Measurements from ENCODE around the gene ZNG1F. TPM values are rescaled to one million over a fixed set of nuclear protein-coding genes. Genes with fewer than 3 reads are reported as not detected.
"Not testable (repeated sequence)": the region's sequence is repeated elsewhere in the genome, so short reads cannot be mapped to it uniquely, and the experiment has no call there.

ZNG1F gene
- total RNA-seq, 1 experiment from 2014 or later, result 6.9 TPM

- H3K9ac ChIP-seq (ENCODE audit: low read length); H3K27me3 ChIP-seq (ENCODE audit: low read length); H3K9me3 ChIP-seq (ENCODE audit: low read length); H4K20me1 ChIP-seq (ENCODE audit: low read length); H3F3A ChIP-seq (ENCODE audit: low read length, unreplicated experiment); H3K79me2 ChIP-seq (ENCODE audit: low read length); H3K36me3 ChIP-seq (ENCODE audit: low read depth, low read length); CTCF ChIA-PET; ATAC-seq; H3K27ac ChIP-seq (ENCODE audit: low read length); H2AFZ ChIP-seq (ENCODE audit: low read length); H3K4me2 ChIP-seq (ENCODE audit: low read length); H3K4me3 ChIP-seq (ENCODE audit: low read length); intact Hi-C loops (cut with micrococcal nuclease); H3K9me2 ChIP-seq (replicated peaks; ENCODE audit: low read length); H3K4me1 ChIP-seq (ENCODE audit: insufficient read depth, low read length); BruUV-seq (replicated peaks); POLR2A ChIA-PET (ENCODE audit: unreplicated experiment): not testable (repeated sequence)
- DNase-seq, result peak; percentile 7
These were observed 78.2 kb downstream of the ZNG1F start for GRCh38 chr9:41110913-41111312.

GRCh38 chr9:41109253-41109652, 79.9 kb downstream of the ZNG1F start:
- H3K27me3 ChIP-seq (ENCODE audit: low read length); H3K9me2 ChIP-seq (replicated peaks; ENCODE audit: low read length); H3F3A ChIP-seq (ENCODE audit: low read length, unreplicated experiment); ATAC-seq; CTCF ChIA-PET; H4K20me1 ChIP-seq (ENCODE audit: low read length); H3K9me3 ChIP-seq (ENCODE audit: low read length); H2AFZ ChIP-seq (ENCODE audit: low read length); BruUV-seq (replicated peaks); H3K4me1 ChIP-seq (ENCODE audit: insufficient read depth, low read length); DNase-seq; H3K27ac ChIP-seq (ENCODE audit: low read length); H3K4me3 ChIP-seq (ENCODE audit: low read length); H3K9ac ChIP-seq (ENCODE audit: low read length); H3K36me3 ChIP-seq (ENCODE audit: low read depth, low read length); H3K79me2 ChIP-seq (ENCODE audit: low read length); H3K4me2 ChIP-seq (ENCODE audit: low read length); intact Hi-C loops (cut with micrococcal nuclease); POLR2A ChIA-PET (ENCODE audit: unreplicated experiment): not testable (repeated sequence)

GRCh38 chr9:41108816-41109215, 80.3 kb downstream of the ZNG1F start:
- H3K4me2 ChIP-seq (ENCODE audit: low read length); H3K79me2 ChIP-seq (ENCODE audit: low read length); H3K4me1 ChIP-seq (ENCODE audit: insufficient read depth, low read length); H3K27me3 ChIP-seq (ENCODE audit: low read length); ATAC-seq; POLR2A ChIA-PET (ENCODE audit: unreplicated experiment); H3K27ac ChIP-seq (ENCODE audit: low read length); intact Hi-C loops (cut with micrococcal nuclease); H3K4me3 ChIP-seq (ENCODE audit: low read length); H3K36me3 ChIP-seq (ENCODE audit: low read depth, low read length); H4K20me1 ChIP-seq (ENCODE audit: low read length); BruUV-seq (replicated peaks); H3K9ac ChIP-seq (ENCODE audit: low read length); H3K9me2 ChIP-seq (replicated peaks; ENCODE audit: low read length); H3F3A ChIP-seq (ENCODE audit: low read length, unreplicated experiment); CTCF ChIA-PET; H3K9me3 ChIP-seq (ENCODE audit: low read length); H2AFZ ChIP-seq (ENCODE audit: low read length); DNase-seq: not testable (repeated sequence)

GRCh38 chr9:41106472-41107116, 82.5 kb downstream of the ZNG1F start:
- H3K36me3 ChIP-seq (ENCODE audit: low read depth, low read length); H3K9ac ChIP-seq (ENCODE audit: low read length); H2AFZ ChIP-seq (ENCODE audit: low read length); H4K20me1 ChIP-seq (ENCODE audit: low read length); BruUV-seq (replicated peaks); ATAC-seq; POLR2A ChIA-PET (ENCODE audit: unreplicated experiment); H3K9me3 ChIP-seq (ENCODE audit: low read length); H3F3A ChIP-seq (ENCODE audit: low read length, unreplicated experiment); intact Hi-C loops (cut with micrococcal nuclease); H3K9me2 ChIP-seq (replicated peaks; ENCODE audit: low read length); H3K27me3 ChIP-seq (ENCODE audit: low read length); CTCF ChIA-PET; H3K4me3 ChIP-seq (ENCODE audit: low read length); H3K79me2 ChIP-seq (ENCODE audit: low read length); H3K27ac ChIP-seq (ENCODE audit: low read length); H3K4me1 ChIP-seq (ENCODE audit: insufficient read depth, low read length); H3K4me2 ChIP-seq (ENCODE audit: low read length); DNase-seq: not testable (repeated sequence)

GRCh38 chr9:41105557-41106253, 83.4 kb downstream of the ZNG1F start:
- H3K4me1 ChIP-seq (ENCODE audit: insufficient read depth, low read length); H3K36me3 ChIP-seq (ENCODE audit: low read depth, low read length); H3K79me2 ChIP-seq (ENCODE audit: low read length); BruUV-seq (replicated peaks); H3K27ac ChIP-seq (ENCODE audit: low read length); H3K9me2 ChIP-seq (replicated peaks; ENCODE audit: low read length); CTCF ChIA-PET; H3K4me2 ChIP-seq (ENCODE audit: low read length); H3K9ac ChIP-seq (ENCODE audit: low read length); H3K4me3 ChIP-seq (ENCODE audit: low read length); DNase-seq; H4K20me1 ChIP-seq (ENCODE audit: low read length); H3K9me3 ChIP-seq (ENCODE audit: low read length); ATAC-seq; H3K27me3 ChIP-seq (ENCODE audit: low read length); POLR2A ChIA-PET (ENCODE audit: unreplicated experiment); H2AFZ ChIP-seq (ENCODE audit: low read length); H3F3A ChIP-seq (ENCODE audit: low read length, unreplicated experiment); intact Hi-C loops (cut with micrococcal nuclease): not testable (repeated sequence)

- CTCF ChIA-PET; BruUV-seq (replicated peaks); H3K9me3 ChIP-seq (ENCODE audit: low read length); H3K9ac ChIP-seq (ENCODE audit: low read length); H3K9me2 ChIP-seq (replicated peaks; ENCODE audit: low read length); H3K36me3 ChIP-seq (ENCODE audit: low read depth, low read length); ATAC-seq; H3F3A ChIP-seq (ENCODE audit: low read length, unreplicated experiment); intact Hi-C loops (cut with micrococcal nuclease); H3K4me2 ChIP-seq (ENCODE audit: low read length); DNase-seq; H3K4me3 ChIP-seq (ENCODE audit: low read length); H2AFZ ChIP-seq (ENCODE audit: low read length); POLR2A ChIA-PET (ENCODE audit: unreplicated experiment); H3K27me3 ChIP-seq (ENCODE audit: low read length); H3K4me1 ChIP-seq (ENCODE audit: insufficient read depth, low read length); H3K27ac ChIP-seq (ENCODE audit: low read length); H3K79me2 ChIP-seq (ENCODE audit: low read length); H4K20me1 ChIP-seq (ENCODE audit: low read length): not testable (repeated sequence)
These were observed 84.6 kb downstream of the ZNG1F start for GRCh38 chr9:41104542-41104941.

GRCh38 chr9:41100508-41100907, 88.6 kb downstream of the ZNG1F start:
- CTCF ChIA-PET; H3K4me3 ChIP-seq (ENCODE audit: low read length); POLR2A ChIA-PET (ENCODE audit: unreplicated experiment); BruUV-seq (replicated peaks); H3K36me3 ChIP-seq (ENCODE audit: low read depth, low read length); H3K9me3 ChIP-seq (ENCODE audit: low read length); H3K4me1 ChIP-seq (ENCODE audit: insufficient read depth, low read length); H4K20me1 ChIP-seq (ENCODE audit: low read length); H3K79me2 ChIP-seq (ENCODE audit: low read length); H3K27ac ChIP-seq (ENCODE audit: low read length); DNase-seq; ATAC-seq; H3K9me2 ChIP-seq (replicated peaks; ENCODE audit: low read length); H2AFZ ChIP-seq (ENCODE audit: low read length); H3K9ac ChIP-seq (ENCODE audit: low read length); H3K4me2 ChIP-seq (ENCODE audit: low read length); H3K27me3 ChIP-seq (ENCODE audit: low read length); intact Hi-C loops (cut with micrococcal nuclease); H3F3A ChIP-seq (ENCODE audit: low read length, unreplicated experiment): not testable (repeated sequence)

Data from PC-3 (cell line).